GM18951 (cell line): ENCODE results near the gene CCDC110.

ENCODE experiments used
- POLR2A ChIP-seq: IDR thresholded peaks from 4 replicates; pipeline ENCODE4 v1.6.1; 2011; ENCODE audit warnings: mild to moderate bottlenecking; ENCODE audit not compliant: insufficient read length, insufficient read depth; ENCODE audit errors: extremely low read depth
- in situ Hi-C: fragments of 300-500 bp; cut with MboI; formaldehyde crosslinking; loops from one replicate; pipeline ENCODE4 v1.12.0; 2022; ENCODE audit warnings: low sequenced_read_pairs, mixed read lengths, inconsistent platforms; ENCODE audit not compliant: unreplicated experiment

CCDC110 gene

GRCh38 chr4:185504098-185505047 lies 32.8 kb upstream of the CCDC110 start:
- no peak for TF ChIP-seq POLR2A

GRCh38 chr4:185502386-185502785 lies 30.9 kb upstream of the CCDC110 start:
- no peak for TF ChIP-seq POLR2A
- in situ Hi-C loops = no loop called here

More at GRCh38 chr4:185504098-185505047, 32.8 kb upstream of the CCDC110 start:
- in situ Hi-C loops = no loop called here

GRCh38 chr4:185500576-185500975 lies 29.0 kb upstream of the CCDC110 start:
- in situ Hi-C loops = no loop called here
- TF ChIP-seq POLR2A = no peak

- in situ Hi-C loops = no loop called here
- no peak for TF ChIP-seq POLR2A
These were observed 28.5 kb upstream of the CCDC110 start for GRCh38 chr4:185500035-185500434.

- in situ Hi-C loops = no loop called here
- TF ChIP-seq POLR2A = no peak
These were observed 17.1 kb upstream of the CCDC110 start for GRCh38 chr4:185488650-185489049.

GRCh38 chr4:185481401-185481800 lies 9.9 kb upstream of the CCDC110 start:
- no peak for TF ChIP-seq POLR2A
- in situ Hi-C loops = no loop called here

GRCh38 chr4:185480016-185480732 lies 8.6 kb upstream of the CCDC110 start:
- TF ChIP-seq POLR2A = no peak
- in situ Hi-C loops = no loop called here

- TF ChIP-seq POLR2A = no peak
- in situ Hi-C loops = no loop called here
These were observed 8.0 kb upstream of the CCDC110 start for GRCh38 chr4:185479507-185479971.

- in situ Hi-C loops = loop anchor here (25.0 kb wide), 1 partner anchor 564 kb away; no protein-coding TSS in a partner anchor
- no peak for TF ChIP-seq POLR2A
These were observed 1.7 kb upstream of the CCDC110 start for GRCh38 chr4:185473247-185473646.

GRCh38 chr4:185472103-185472542 lies 590 bp upstream of the CCDC110 start:
- no peak for TF ChIP-seq POLR2A

GRCh38 chr4:185470501-185471195 lies 885 bp downstream of the CCDC110 start:
- in situ Hi-C loops = loop anchor here (25.0 kb wide), 1 partner anchor 567 kb away; no protein-coding TSS in a partner anchor
- TF ChIP-seq POLR2A = no peak

More at GRCh38 chr4:185472103-185472542, 590 bp upstream of the CCDC110 start:
- in situ Hi-C loops = loop anchor here (25.0 kb wide), 1 partner anchor 565 kb away; no protein-coding TSS in a partner anchor

GRCh38 chr4:185469580-185470154 lies 1.9 kb downstream of the CCDC110 start:
- no peak for TF ChIP-seq POLR2A
- in situ Hi-C loops = loop anchor here (25.0 kb wide), 1 partner anchor 568 kb away; no protein-coding TSS in a partner anchor
